ENCODE results near the gene C15orf39. TPM values are rescaled to one million over a fixed set of nuclear protein-coding genes. Genes with fewer than 3 reads are reported as not detected.

C15orf39 gene
- total and polyA plus RNA-seq, 9 of the 15 experiments (the other 6 are each of a cell fraction or from before 2014, with no cell fraction given) = 0.31 to 29.8 (median 4.4) TPM

- no peak for TF ChIP-seq L3MBTL2 (IDR thresholded peaks at IDR 0.05)
- 0 out of 2 replicates have a peak, but pooled peaks have one; percentile 39 for TF ChIP-seq SMAD4 (CRISPR knock-in tag; conservative IDR thresholded peaks at IDR 0.05)
- TF ChIP-seq CTBP1 (IDR thresholded peaks at IDR 0.05; ENCODE audit: borderline replicate concordance) = peak; percentile 59; the same call in 1 of the 2 replicates
- TF ChIP-seq ZNF766 (CRISPR knock-in tag; conservative IDR thresholded peaks at IDR 0.05) = no peak
- TF ChIP-seq THAP12 (CRISPR knock-in tag; IDR thresholded peaks at IDR 0.05) = no peak
- TF ChIP-seq SMARCA4 (IDR thresholded peaks at IDR 0.05) = peak; percentile 72; the same call in 1 of the 2 replicates
- TF ChIP-seq RAD51 (IDR thresholded peaks at IDR 0.05; ENCODE audit: borderline replicate concordance, low read depth) = no peak
- TF ChIP-seq ETV5 (CRISPR knock-in tag; IDR thresholded peaks at IDR 0.05; ENCODE audit: low read depth) = 0 out of 2 replicates have a peak, but pooled peaks have one; percentile 34
- TF ChIP-seq CREB1 (IDR thresholded peaks at IDR 0.05) = no peak
- no peak for TF ChIP-seq CREB1 (CRISPR knock-in tag; IDR thresholded peaks at IDR 0.05)
- peak in 1 of 2 experiments; percentile 70; a peak in 2 of 4 replicates for TF ChIP-seq KDM1A (IDR thresholded peaks at IDR 0.05)
- TF ChIP-seq THRB (CRISPR knock-in tag; conservative IDR thresholded peaks at IDR 0.05) = no peak
- TF ChIP-seq HES1 (IDR thresholded peaks at IDR 0.05; ENCODE audit: low read depth) = no peak
- TF ChIP-seq MAZ (CRISPR knock-in tag; conservative IDR thresholded peaks at IDR 0.05 in 1 of 2, IDR thresholded peaks at IDR 0.05 in 1 of 2) = peak; percentile 32 to 36; a peak in 1 of 4 replicates
- TF ChIP-seq GATA2 (CRISPR knock-in tag; IDR thresholded peaks at IDR 0.05) = 0 out of 2 replicates have a peak, but pooled peaks have one; percentile 23
- TF ChIP-seq ETV1 (tag; conservative IDR thresholded peaks at IDR 0.05; ENCODE audit: low read depth) = peak; percentile 51
- no peak for TF ChIP-seq MYNN (IDR thresholded peaks at IDR 0.05)
- no peak for TF ChIP-seq MYNN (CRISPR knock-in tag; IDR thresholded peaks at IDR 0.05)
- no peak for TF ChIP-seq ZNF75A (CRISPR knock-in tag; IDR thresholded peaks at IDR 0.05)
- TF ChIP-seq JUN (IDR thresholded peaks at IDR 0.05; ENCODE audit: borderline replicate concordance, low read depth, low read length) = peak; percentile 78; the same call in 1 of the 2 replicates
- no peak for TF ChIP-seq JUN (CRISPR knock-in tag; IDR thresholded peaks at IDR 0.05; ENCODE audit: borderline replicate concordance)
- TF ChIP-seq TSC22D4 (tag; IDR thresholded peaks at IDR 0.05) = no peak
- peak; percentile 58 for TF ChIP-seq DPF2 (IDR thresholded peaks at IDR 0.05)
- TF ChIP-seq PBX2 (CRISPR knock-in tag; IDR thresholded peaks at IDR 0.05; ENCODE audit: low read depth) = no peak
- TF ChIP-seq PBX2 (tag; conservative IDR thresholded peaks at IDR 0.05; ENCODE audit: low read depth) = no peak
These were observed 30.3 kb upstream of the C15orf39 start (continued) for GRCh38 chr15:75171408-75171807.
